HepG2 (cell line): ENCODE results near the gene NELFB. TPM values are rescaled to one million over a fixed set of nuclear protein-coding genes. Genes with fewer than 3 reads are reported as not detected.

Source experiments
- ARNTL ChIP-seq: sonication (generic); formaldehyde crosslinking; IDR thresholded peaks from 2 replicates; pipeline ENCODE4 v1.4.0; 2020; ENCODE audit warnings: mild to moderate bottlenecking, missing genetic modification reagents
- FIP1L1 ChIP-seq: fragments of 200-400 bp; formaldehyde crosslinking; IDR thresholded peaks from 2 replicates; pipeline ENCODE4 v1.6.1; 2018; ENCODE audit warnings: low read depth, mild to moderate bottlenecking, low read length, moderate library complexity, borderline replicate concordance; ENCODE audit not compliant: insufficient read depth
- FOXK2 ChIP-seq: fragments of 450-650 bp; IDR thresholded peaks from 2 replicates; pipeline ENCODE4 v1.6.1; 2016
- HOXA7 ChIP-seq: sonication (generic); formaldehyde crosslinking; IDR thresholded peaks from 2 replicates; pipeline ENCODE4 v1.8.1; 2022; ENCODE audit warnings: mild to moderate bottlenecking, missing genetic modification reagents, moderate library complexity
- MED1 ChIP-seq: sonication (generic); formaldehyde crosslinking; IDR thresholded peaks from 2 replicates; pipeline ENCODE4 v1.4.0; 2020; ENCODE audit warnings: missing genetic modification reagents
- MXI1 ChIP-seq: IDR thresholded peaks from 3 replicates; pipeline ENCODE4 v1.6.1; 2012; ENCODE audit warnings: low read depth, low read length, inconsistent platforms, borderline replicate concordance
- NR2F6 ChIP-seq, 2 experiments: IDR thresholded peaks; 2 replicates each; pipeline ENCODE4 v1.6.1; 2016; ENCODE audit warnings: antibody characterized with exemption in 1 of 2, mild to moderate bottlenecking in 1 of 2
- SETDB1 ChIP-seq: sonication (generic); formaldehyde crosslinking; IDR thresholded peaks from 2 replicates; pipeline ENCODE4 v1.5.1; 2020; ENCODE audit warnings: missing genetic modification reagents, mild to moderate bottlenecking, borderline replicate concordance
- SP140L ChIP-seq: sonication (generic); formaldehyde crosslinking; IDR thresholded peaks from 2 replicates; pipeline ENCODE4 v1.4.0; 2020; ENCODE audit warnings: missing genetic modification reagents, borderline replicate concordance
- ZBTB7B ChIP-seq: sonication (generic); formaldehyde crosslinking; IDR thresholded peaks from 2 replicates; pipeline ENCODE4 v1.4.0; 2020; ENCODE audit warnings: missing genetic modification reagents
- ZFP36 ChIP-seq: fragments of 150-350 bp; IDR thresholded peaks from 2 replicates; pipeline ENCODE4 v1.6.1; 2018; ENCODE audit warnings: borderline replicate concordance, low read length, low read depth; ENCODE audit not compliant: partially characterized antibody
- ZNF205 ChIP-seq: IDR thresholded peaks from 2 replicates; pipeline ENCODE4 v1.6.1; 2018; ENCODE audit warnings: missing biosample characterization, missing genetic modification reagents
- ZNF296 ChIP-seq: sonication (generic); formaldehyde crosslinking; conservative IDR thresholded peaks from 2 replicates; pipeline ENCODE4 v1.5.0; 2020; ENCODE audit warnings: mild to moderate bottlenecking, missing genetic modification reagents
- ZNF333 ChIP-seq: sonication (generic); formaldehyde crosslinking; IDR thresholded peaks from 2 replicates; pipeline ENCODE4 v1.4.0; 2020; ENCODE audit warnings: mild to moderate bottlenecking, missing genetic modification reagents, borderline replicate concordance
- ZNF430 ChIP-seq: sonication (generic); formaldehyde crosslinking; IDR thresholded peaks from 2 replicates; pipeline ENCODE4 v1.9.0; 2021; ENCODE audit warnings: mild to moderate bottlenecking, missing genetic modification reagents
- ZNF567 ChIP-seq: sonication (generic); formaldehyde crosslinking; IDR thresholded peaks from 2 replicates; pipeline ENCODE4 v1.8.1; 2023; ENCODE audit warnings: mild to moderate bottlenecking, missing genetic modification reagents, borderline replicate concordance
- ZNF629 ChIP-seq: sonication (generic); formaldehyde crosslinking; conservative IDR thresholded peaks from 2 replicates; pipeline ENCODE4 v1.5.0; 2020; ENCODE audit warnings: missing genetic modification reagents
- ZNF709 ChIP-seq: sonication (generic); formaldehyde crosslinking; IDR thresholded peaks from 2 replicates; pipeline ENCODE4 v1.5.0; 2020; ENCODE audit warnings: mild to moderate bottlenecking, missing genetic modification reagents
- ZNF775 ChIP-seq: sonication (generic); formaldehyde crosslinking; IDR thresholded peaks from 2 replicates; pipeline ENCODE4 v1.4.0; 2020; ENCODE audit warnings: missing genetic modification reagents, mild to moderate bottlenecking, moderate library complexity, borderline replicate concordance
- polyA plus RNA-seq, 8 experiments: library from polyadenylated mRNA; depleted of rRNA in 3 of 8; stranded (reverse) in 7 of 8; unstranded in 1 of 8; fragments of >200 nt; fragmentation: Illumina TruSeq in 4 of 8; extraction: Trizol in 4 of 8; gene quantifications; 2 replicates each; pipeline versions ENCODE4 v1.2.1 to v1.2.3, GENCODE V29; 2011 to 2016; ENCODE audit warnings: low read depth in 4 of 8, missing spikeins in 1 of 8, mixed read lengths in 1 of 8; ENCODE audit not compliant: insufficient read depth in 1 of 8
- total RNA-seq, 5 experiments: library from RNA; depleted of rRNA; stranded (reverse); fragments of >200 nt; fragmentation: Illumina TruSeq; extraction: Trizol; gene quantifications; 2 replicates each; pipeline ENCODE4 v1.2.3, GENCODE V29; 2016; ENCODE audit warnings: low read depth in 1 of 5
- TF ChIP-seq, protein P1 (sequence below): sonication (generic); formaldehyde crosslinking; IDR thresholded peaks from 2 replicates; pipeline ENCODE4 v1.4.0; 2020; ENCODE audit warnings: missing genetic modification reagents
- TF ChIP-seq, protein P2 (sequence below): IDR thresholded peaks from 2 replicates; pipeline ENCODE4 v1.6.1; 2016
- TF ChIP-seq, protein P3 (sequence below): sonication (generic); formaldehyde crosslinking; IDR thresholded peaks from 2 replicates; pipeline ENCODE4 v1.5.1; 2020; ENCODE audit warnings: mild to moderate bottlenecking, missing genetic modification reagents
- TF ChIP-seq, protein P4 (sequence below): sonication (generic); formaldehyde crosslinking; IDR thresholded peaks from 2 replicates; pipeline ENCODE4 v1.8.0; 2022; ENCODE audit warnings: mild to moderate bottlenecking, missing genetic modification reagents, moderate library complexity

The NELFB gene
- total and polyA plus RNA-seq, 2 of the 13 experiments (the other 11 are each of a cell fraction or from before 2014, with no cell fraction given) = 26.5 to 45.8 TPM

DNA sequence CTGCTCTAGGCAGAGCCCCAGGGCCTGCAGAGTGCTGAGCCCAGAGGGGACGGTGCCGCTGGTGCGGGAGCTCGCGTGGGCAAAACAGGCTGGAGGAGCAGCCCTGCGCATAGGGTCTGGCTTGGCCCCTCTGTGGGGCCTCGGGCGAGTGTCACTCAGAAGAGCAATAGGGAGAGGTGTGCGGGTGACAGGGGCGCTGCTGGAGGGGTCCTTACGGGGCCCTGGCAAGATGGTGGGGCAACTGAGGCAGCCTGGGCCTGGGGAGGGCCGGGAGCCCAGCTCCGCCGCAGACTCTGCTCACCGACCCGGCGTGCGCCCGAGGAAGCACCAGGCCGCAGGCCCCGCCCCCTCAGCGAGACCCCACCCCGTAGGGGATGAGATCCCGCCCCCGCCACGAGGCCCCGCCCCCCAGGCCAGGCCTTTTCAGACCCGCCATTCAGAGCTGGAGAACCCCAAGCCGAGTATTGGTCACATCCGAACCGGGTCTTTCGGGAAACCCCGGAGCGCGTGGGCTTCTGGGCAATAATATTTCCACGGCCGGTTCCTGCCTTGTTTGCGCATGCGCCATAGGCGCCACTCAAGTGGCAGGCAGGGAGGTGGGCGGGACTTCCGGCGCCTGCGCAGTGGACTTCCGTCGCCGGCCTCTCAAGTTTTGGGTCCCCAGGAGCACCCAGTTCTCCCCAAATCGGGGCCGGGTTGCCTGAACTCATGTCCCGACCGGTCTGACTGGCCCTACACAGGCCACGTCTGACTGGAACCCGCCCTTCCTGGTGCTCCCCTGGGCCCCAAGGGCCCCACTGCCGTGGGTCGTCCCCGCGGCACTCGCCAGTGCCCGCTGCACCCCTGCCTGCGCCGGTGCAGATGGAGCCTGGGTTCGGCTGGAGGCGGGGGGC is 31.8 kb upstream of the NELFB start (continued):
- TF ChIP-seq ZNF430 (CRISPR knock-in tag) (no peak), ZFP36 (no peak), ZNF567 (0 out of 2 replicates have a peak, but pooled peaks have one; percentile 18), ZNF296 (CRISPR knock-in tag) (no peak), SP140L (no peak), MXI1 (peak; percentile 78; the same call in 2 of the 3 replicates), ZNF629 (no peak), ZNF205 (CRISPR knock-in tag) (no peak), HOXA7 (CRISPR knock-in tag) (no peak), NR2F6 (IDR thresholded peaks at IDR 0.05) (no peak), NR2F6 (CRISPR knock-in tag; IDR thresholded peaks at IDR 0.05) (no peak; the same call in 1 of the 2 replicates), ARNTL (CRISPR knock-in tag) (no peak), MED1 (CRISPR knock-in tag) (peak; percentile 5; the same call in 1 of the 2 replicates), ZNF775 (CRISPR knock-in tag) (no peak), FOXK2 (no peak), FIP1L1 (0 out of 2 replicates have a peak, but pooled peaks have one; percentile 11), ZBTB7B (CRISPR knock-in tag) (0 out of 2 replicates have a peak, but pooled peaks have one; percentile 14), SETDB1 (CRISPR knock-in tag) (no peak), ZNF333 (CRISPR knock-in tag) (no peak; the same call in 1 of the 2 replicates), ZNF709 (CRISPR knock-in tag) (0 out of 2 replicates have a peak, but pooled peaks have one; percentile 62)
- TF ChIP-seq, protein P1, sequence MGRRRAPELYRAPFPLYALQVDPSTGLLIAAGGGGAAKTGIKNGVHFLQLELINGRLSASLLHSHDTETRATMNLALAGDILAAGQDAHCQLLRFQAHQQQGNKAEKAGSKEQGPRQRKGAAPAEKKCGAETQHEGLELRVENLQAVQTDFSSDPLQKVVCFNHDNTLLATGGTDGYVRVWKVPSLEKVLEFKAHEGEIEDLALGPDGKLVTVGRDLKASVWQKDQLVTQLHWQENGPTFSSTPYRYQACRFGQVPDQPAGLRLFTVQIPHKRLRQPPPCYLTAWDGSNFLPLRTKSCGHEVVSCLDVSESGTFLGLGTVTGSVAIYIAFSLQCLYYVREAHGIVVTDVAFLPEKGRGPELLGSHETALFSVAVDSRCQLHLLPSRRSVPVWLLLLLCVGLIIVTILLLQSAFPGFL = no peak
- TF ChIP-seq, protein P2, sequence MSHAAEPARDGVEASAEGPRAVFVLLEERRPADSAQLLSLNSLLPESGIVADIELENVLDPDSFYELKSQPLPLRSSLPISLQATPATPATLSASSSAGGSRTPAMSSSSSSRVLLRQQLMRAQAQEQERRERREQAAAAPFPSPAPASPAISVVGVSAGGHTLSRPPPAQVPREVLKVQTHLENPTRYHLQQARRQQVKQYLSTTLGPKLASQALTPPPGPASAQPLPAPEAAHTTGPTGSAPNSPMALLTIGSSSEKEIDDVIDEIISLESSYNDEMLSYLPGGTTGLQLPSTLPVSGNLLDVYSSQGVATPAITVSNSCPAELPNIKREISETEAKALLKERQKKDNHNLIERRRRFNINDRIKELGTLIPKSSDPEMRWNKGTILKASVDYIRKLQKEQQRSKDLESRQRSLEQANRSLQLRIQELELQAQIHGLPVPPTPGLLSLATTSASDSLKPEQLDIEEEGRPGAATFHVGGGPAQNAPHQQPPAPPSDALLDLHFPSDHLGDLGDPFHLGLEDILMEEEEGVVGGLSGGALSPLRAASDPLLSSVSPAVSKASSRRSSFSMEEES = no peak
- TF ChIP-seq, protein P3, sequence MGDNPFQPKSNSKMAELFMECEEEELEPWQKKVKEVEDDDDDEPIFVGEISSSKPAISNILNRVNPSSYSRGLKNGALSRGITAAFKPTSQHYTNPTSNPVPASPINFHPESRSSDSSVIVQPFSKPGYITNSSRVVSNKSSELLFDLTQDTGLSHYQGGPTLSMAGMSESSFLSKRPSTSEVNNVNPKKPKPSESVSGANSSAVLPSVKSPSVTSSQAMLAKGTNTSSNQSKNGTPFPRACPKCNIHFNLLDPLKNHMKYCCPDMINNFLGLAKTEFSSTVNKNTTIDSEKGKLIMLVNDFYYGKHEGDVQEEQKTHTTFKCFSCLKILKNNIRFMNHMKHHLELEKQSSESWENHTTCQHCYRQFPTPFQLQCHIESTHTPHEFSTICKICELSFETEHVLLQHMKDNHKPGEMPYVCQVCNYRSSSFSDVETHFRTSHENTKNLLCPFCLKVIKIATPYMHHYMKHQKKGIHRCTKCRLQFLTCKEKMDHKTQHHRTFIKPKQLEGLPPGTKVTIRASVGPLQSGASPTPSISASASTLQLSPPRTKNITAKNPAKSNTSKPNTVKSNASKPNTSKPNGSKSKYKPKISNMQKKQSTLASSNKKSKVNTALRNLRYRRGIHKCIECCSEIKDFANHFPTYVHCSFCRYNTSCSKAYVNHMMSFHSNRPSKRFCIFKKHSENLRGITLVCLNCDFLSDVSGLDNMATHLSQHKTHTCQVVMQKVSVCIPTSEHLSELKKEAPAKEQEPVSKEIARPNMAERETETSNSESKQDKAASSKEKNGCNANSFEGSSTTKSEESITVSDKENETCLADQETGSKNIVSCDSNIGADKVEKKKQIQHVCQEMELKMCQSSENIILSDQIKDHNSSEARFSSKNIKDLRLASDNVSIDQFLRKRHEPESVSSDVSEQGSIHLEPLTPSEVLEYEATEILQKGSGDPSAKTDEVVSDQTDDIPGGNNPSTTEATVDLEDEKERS (CRISPR knock-in tag) = no peak
- TF ChIP-seq, protein P4, sequence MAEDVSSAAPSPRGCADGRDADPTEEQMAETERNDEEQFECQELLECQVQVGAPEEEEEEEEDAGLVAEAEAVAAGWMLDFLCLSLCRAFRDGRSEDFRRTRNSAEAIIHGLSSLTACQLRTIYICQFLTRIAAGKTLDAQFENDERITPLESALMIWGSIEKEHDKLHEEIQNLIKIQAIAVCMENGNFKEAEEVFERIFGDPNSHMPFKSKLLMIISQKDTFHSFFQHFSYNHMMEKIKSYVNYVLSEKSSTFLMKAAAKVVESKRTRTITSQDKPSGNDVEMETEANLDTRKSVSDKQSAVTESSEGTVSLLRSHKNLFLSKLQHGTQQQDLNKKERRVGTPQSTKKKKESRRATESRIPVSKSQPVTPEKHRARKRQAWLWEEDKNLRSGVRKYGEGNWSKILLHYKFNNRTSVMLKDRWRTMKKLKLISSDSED (CRISPR knock-in tag) = no peak
